Keratinocyte (primary cell): ENCODE results near the gene CHRDL2. TPM values are rescaled to one million over a fixed set of nuclear protein-coding genes. Genes with fewer than 3 reads are reported as not detected.
A peak's percentile ranks its signal among the peaks of the same experiment; 100 is the strongest.

Source experiments
- DNase-seq: peaks from one replicate; pipeline ENCODE4 v3.0.0-alpha.2; 2011; ENCODE audit warnings: low read depth, missing footprints, low spot score
- FAIRE-seq: peaks from 2 replicates; lab custom pipeline; 2011; peaks lifted over from hg19 to GRCh38; lab: Jason Lieb, UNC
- H2AFZ ChIP-seq: 2 replicates; pipeline ENCODE4 v1.6.0; 2012; ENCODE audit warnings: low read length, control low read depth, inconsistent platforms; ENCODE audit not compliant: control insufficient read depth
- H3K27ac ChIP-seq: 2 replicates; pipeline ENCODE4 v1.5.1; 2011; ENCODE audit warnings: low read length; ENCODE audit not compliant: control insufficient read depth, insufficient read depth
- H3K27me3 ChIP-seq: 3 replicates; pipeline ENCODE4 v1.6.0; 2011; ENCODE audit warnings: low read length; ENCODE audit not compliant: control insufficient read depth, insufficient read depth; ENCODE audit errors: extremely low read depth
- H3K36me3 ChIP-seq, 2 experiments: 2 replicates in 1 of 2; 3 replicates in 1 of 2; pipeline ENCODE4 v1.5.1; 2011; ENCODE audit warnings: low read length in 2 of 2, mild to moderate bottlenecking in 1 of 2; ENCODE audit not compliant: control insufficient read depth in 2 of 2, insufficient read depth in 2 of 2; ENCODE audit errors: extremely low read depth in 1 of 2
- H3K4me1 ChIP-seq: 3 replicates; pipeline ENCODE4 v1.5.1; 2011; ENCODE audit warnings: low read length; ENCODE audit not compliant: control insufficient read depth, insufficient read depth; ENCODE audit errors: extremely low read depth
- H3K4me2 ChIP-seq: 3 replicates; pipeline ENCODE4 v1.6.0; 2011; ENCODE audit warnings: low read depth, low read length; ENCODE audit not compliant: control insufficient read depth, insufficient read depth; ENCODE audit errors: extremely low read depth
- H3K4me3 ChIP-seq, 3 experiments: fragments of 200-600 bp in 1 of 3; sonication (generic) in 1 of 3; 2 replicates in 2 of 3; 3 replicates in 1 of 3; pipeline ENCODE4 v1.5.1; 2011 to 2016; ENCODE audit warnings: low read length in 3 of 3, mild to moderate bottlenecking in 3 of 3, control low read depth in 2 of 3, inconsistent platforms in 1 of 3, low read depth in 1 of 3, mixed read lengths in 1 of 3, mixed run types in 1 of 3, moderate library complexity in 1 of 3; ENCODE audit not compliant: control insufficient read depth in 2 of 3, insufficient read depth in 2 of 3; ENCODE audit errors: extremely low read depth in 1 of 3
- H3K79me2 ChIP-seq: 2 replicates; pipeline ENCODE4 v1.6.0; 2012; ENCODE audit warnings: low read length; ENCODE audit not compliant: control insufficient read depth, insufficient read depth
- H3K9ac ChIP-seq: 3 replicates; pipeline ENCODE4 v1.6.0; 2011; ENCODE audit warnings: low read length; ENCODE audit not compliant: control insufficient read depth, insufficient read depth; ENCODE audit errors: extremely low read depth
- H3K9me1 ChIP-seq: 3 replicates; pipeline ENCODE4 v1.6.0; 2011; ENCODE audit warnings: low read length; ENCODE audit not compliant: control insufficient read depth, insufficient read depth; ENCODE audit errors: extremely low read depth
- H3K9me3 ChIP-seq: 2 replicates; pipeline ENCODE4 v1.5.1; 2012; ENCODE audit warnings: low read depth, low read length; ENCODE audit not compliant: control insufficient read depth
- H4K20me1 ChIP-seq: 3 replicates; pipeline ENCODE4 v1.6.0; 2011; ENCODE audit warnings: low read length; ENCODE audit not compliant: control insufficient read depth, insufficient read depth; ENCODE audit errors: extremely low read depth
- CTCF ChIP-seq, 3 experiments: IDR thresholded peaks in 1 of 3; conservative IDR thresholded peaks in 1 of 3; optimal IDR thresholded peaks in 1 of 3; 2 replicates in 2 of 3; 3 replicates in 1 of 3; pipeline versions ENCODE3 to v1.5.1; 2011; ENCODE audit warnings: low read length in 3 of 3, mild to moderate bottlenecking in 3 of 3, moderate library complexity in 2 of 3, control low read depth in 1 of 3, inconsistent platforms in 1 of 3; ENCODE audit not compliant: insufficient read depth in 2 of 3; ENCODE audit errors: extremely low read depth in 1 of 3
- EZH2 ChIP-seq: IDR thresholded peaks from one replicate; pipeline ENCODE4 v1.6.1; 2012; ENCODE audit warnings: inconsistent platforms, mild to moderate bottlenecking, low read length, moderate library complexity
- dilution Hi-C: fragments of 300-500 bp; cut with MboI; formaldehyde crosslinking; loops from one replicate; pipeline ENCODE4 v1.7.0; 2020; ENCODE audit warnings: low sequenced_read_pairs; ENCODE audit not compliant: extremely low pct_ligation_motif_present
- polyA plus RNA-seq, 5 experiments: library from polyadenylated mRNA; depleted of rRNA in 3 of 5; stranded (reverse) in 3 of 5; stranded (forward) in 1 of 5; unstranded in 1 of 5; fragments of >200 nt; gene quantifications; 1 replicate in 1 of 5; 2 replicates in 3 of 5; 3 replicates in 1 of 5; pipeline versions ENCODE4 v1.2.1 to v1.2.3, GENCODE V29; 2011 to 2012; ENCODE audit warnings: missing spikeins in 2 of 5, low read depth in 1 of 5, low replicate concordance in 1 of 5

Gene CHRDL2
- polyA plus RNA-seq, 1 donor (not counting 4 experiments of a cell fraction or from before 2014, with no cell fraction given): not detected

- peaks cover 22% of the 10 kb centered on the region for H3K4me1 ChIP-seq
- H4K20me1 ChIP-seq: no peaks in the 10 kb centered on the region
- TF ChIP-seq CTCF (optimal IDR thresholded peaks at IDR 0.05 in 1 of 3, IDR thresholded peaks at IDR 0.05 in 1 of 3, conservative IDR thresholded peaks at IDR 0.05 in 1 of 3; ENCODE audit: extremely low read depth in 1 of 3, insufficient read depth in 2 of 3, low read length in 3 of 3) (no peak), EZH2 (no peak)
- H3K79me2 ChIP-seq: no peaks in the 10 kb centered on the region
- H3K9ac ChIP-seq: no peak overlapping the region
- H3K9me1 ChIP-seq: no peaks in the 10 kb centered on the region
- no peak overlapping the region for H3K4me2 ChIP-seq
- H3K9me3 ChIP-seq: no peaks in the 10 kb centered on the region
- no peaks in the 10 kb centered on the region for H3K27me3 ChIP-seq
- DNase-seq (peak; percentile 26), FAIRE-seq (peak; percentile 51)
- no peak overlapping the region for H3K4me3 ChIP-seq
- no peak overlapping the region for H3K27ac ChIP-seq
- dilution Hi-C loops: no loop called here
- H2AFZ ChIP-seq: no peak overlapping the region
- H3K36me3 ChIP-seq: no peaks in the 10 kb centered on the region
Observed at GRCh38 chr11:74694136-74694930, 36.9 kb downstream of the CHRDL2 start.

GRCh38 chr11:74693531-74693930 lies 37.7 kb downstream of the CHRDL2 start:
- no peak overlapping the region for H3K4me2 ChIP-seq
- no peak for FAIRE-seq
- no peaks in the 10 kb centered on the region for H3K9me1 ChIP-seq
- no peak for DNase-seq
- no peak overlapping the region for H3K4me3 ChIP-seq
- no peaks in the 10 kb centered on the region for H3K79me2 ChIP-seq
- dilution Hi-C loops: no loop called here
- no peak overlapping the region for H3K27ac ChIP-seq
- no peaks in the 10 kb centered on the region for H3K9me3 ChIP-seq
- H3K9ac ChIP-seq: no peak overlapping the region
- H3K36me3 ChIP-seq: no peaks in the 10 kb centered on the region
- H3K27me3 ChIP-seq: no peaks in the 10 kb centered on the region
- TF ChIP-seq CTCF (optimal IDR thresholded peaks at IDR 0.05 in 1 of 3, IDR thresholded peaks at IDR 0.05 in 1 of 3, conservative IDR thresholded peaks at IDR 0.05 in 1 of 3; ENCODE audit: extremely low read depth in 1 of 3, insufficient read depth in 2 of 3, low read length in 3 of 3): no peak
- no peak for TF ChIP-seq EZH2
- peaks cover 23% of the 10 kb centered on the region for H3K4me1 ChIP-seq
- no peaks in the 10 kb centered on the region for H4K20me1 ChIP-seq
- no peak overlapping the region for H2AFZ ChIP-seq
